SH-SY5Y (cell line): ENCODE measurements around the gene FAM32A.

Source experiments
- GATA2 ChIP-seq: IDR thresholded peaks from 2 replicates; pipeline ENCODE4 v1.6.1; 2011; ENCODE audit warnings: mild to moderate bottlenecking, low read depth, low read length
- GATA3 ChIP-seq: IDR thresholded peaks from 2 replicates; pipeline ENCODE4 v1.6.1; 2011; ENCODE audit warnings: low read depth, mild to moderate bottlenecking, low read length, moderate library complexity

DNA sequence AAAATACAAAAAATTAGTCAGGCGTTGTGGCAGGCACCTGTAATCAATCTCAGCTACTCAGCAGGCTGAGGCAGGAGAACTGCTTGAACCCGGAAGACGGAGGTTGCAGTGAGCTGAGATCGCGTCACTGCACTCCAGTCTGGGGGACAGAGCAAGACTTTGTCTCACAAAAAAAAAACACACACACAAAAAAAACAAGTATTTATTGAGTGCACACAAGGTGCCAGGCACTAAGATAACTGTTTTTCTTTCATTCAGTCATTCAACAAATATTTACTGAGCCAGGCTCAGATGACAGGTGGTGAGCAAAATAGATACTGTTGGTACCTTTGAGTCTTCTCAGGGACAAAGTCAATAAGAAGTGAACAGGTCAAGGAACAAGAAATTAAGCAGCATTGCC, 18.2 kb upstream of the FAM32A start:
- no peak for TF ChIP-seq GATA2
- no peak for TF ChIP-seq GATA3
